GM23338 (cell line): ENCODE data around the gene TMBIM6. TPM values are rescaled to one million over a fixed set of nuclear protein-coding genes. Genes with fewer than 3 reads are reported as not detected.

Experiments used
- ATAC-seq: fragments of 200-7000 bp; cut with Tn5 transposase; 3 replicates; pipeline ENCODE4 v1.9.1; 2020
- DNase-seq: peaks from one replicate; pipeline ENCODE4 v3.0.0-alpha.2; 2015; ENCODE audit warnings: low spot score
- H2AFZ ChIP-seq: fragments of 200-600 bp; sonication (generic); 2 replicates; pipeline ENCODE4 v1.8.0; 2016; ENCODE audit warnings: antibody characterized with exemption, mild to moderate bottlenecking, moderate library complexity
- H3F3A ChIP-seq: fragments of 200-600 bp; sonication (generic); replicated peaks from 2 replicates; pipeline ENCODE4 v1.8.0; 2017; ENCODE audit warnings: antibody characterized with exemption, mixed run types, low read depth
- H3K27ac ChIP-seq: fragments of 200-600 bp; sonication (generic); 2 replicates; pipeline ENCODE4 v1.6.1; 2016; ENCODE audit warnings: low read depth
- H3K27me3 ChIP-seq: fragments of 200-600 bp; sonication (generic); 2 replicates; pipeline ENCODE4 v1.8.0; 2016; ENCODE audit warnings: mild to moderate bottlenecking, mixed run types, moderate library complexity; ENCODE audit not compliant: insufficient read depth
- H3K36me3 ChIP-seq: fragments of 200-600 bp; sonication (generic); 2 replicates; pipeline ENCODE4 v1.8.0; 2016; ENCODE audit warnings: mild to moderate bottlenecking; ENCODE audit not compliant: insufficient read depth
- H3K4me1 ChIP-seq: fragments of 200-600 bp; sonication (generic); 2 replicates; pipeline ENCODE4 v1.8.0; 2016; ENCODE audit warnings: mild to moderate bottlenecking, moderate library complexity; ENCODE audit not compliant: insufficient read depth
- H3K4me2 ChIP-seq: fragments of 200-600 bp; sonication (generic); 2 replicates; pipeline ENCODE4 v1.7.1; 2017; ENCODE audit warnings: mixed run types
- H3K4me3 ChIP-seq: fragments of 200-600 bp; sonication (generic); 2 replicates; pipeline ENCODE4 v1.6.1; 2016; ENCODE audit warnings: mixed run types
- H3K79me2 ChIP-seq: fragments of 200-600 bp; sonication (generic); replicated peaks from 2 replicates; pipeline ENCODE4 v1.8.0; 2017; ENCODE audit warnings: mild to moderate bottlenecking; ENCODE audit not compliant: insufficient read depth
- H3K9me2 ChIP-seq: fragments of 200-600 bp; sonication (generic); 2 replicates; pipeline ENCODE4 v1.8.0; 2017; ENCODE audit not compliant: insufficient read depth
- H4K20me1 ChIP-seq: fragments of 200-600 bp; sonication (generic); replicated peaks from 2 replicates; pipeline ENCODE4 v1.8.0; 2017; ENCODE audit warnings: mild to moderate bottlenecking; ENCODE audit not compliant: insufficient read depth
- H3K27ac Mint-ChIP-seq: 2 replicates; pipeline ENCODE4 v1.8.0; 2020; ENCODE audit warnings: inconsistent platforms, mild to moderate bottlenecking, moderate library complexity, mixed read lengths
- H3K27me3 Mint-ChIP-seq: 3 replicates; pipeline ENCODE4 v1.8.0; 2022; ENCODE audit warnings: low read depth, mild to moderate bottlenecking, moderate library complexity, mixed read lengths, inconsistent platforms; ENCODE audit not compliant: insufficient read depth, poor library complexity
- H3K36me3 Mint-ChIP-seq: 3 replicates; pipeline ENCODE4 v1.8.0; 2021; ENCODE audit warnings: low read depth, mild to moderate bottlenecking, inconsistent platforms, moderate library complexity, mixed read lengths
- H3K4me1 Mint-ChIP-seq: 3 replicates; pipeline ENCODE4 v1.8.0; 2020; ENCODE audit warnings: mild to moderate bottlenecking, inconsistent platforms, mixed read lengths
- H3K4me3 Mint-ChIP-seq: 3 replicates; pipeline ENCODE4 v1.8.0; 2021; ENCODE audit warnings: moderate library complexity, mild to moderate bottlenecking, inconsistent platforms, mixed read lengths
- H3K9me3 Mint-ChIP-seq: 3 replicates; pipeline ENCODE4 v1.8.0; 2020; ENCODE audit warnings: moderate library complexity, mild to moderate bottlenecking, inconsistent platforms, mixed read lengths
- CREB1 ChIP-seq: fragments of 250-450 bp; sonication (Bioruptor Pico); IDR thresholded peaks from 2 replicates; pipeline ENCODE4 v1.5.0; 2020; ENCODE audit warnings: low read depth, mild to moderate bottlenecking, moderate library complexity
- CTCF ChIP-seq, 2 experiments: fragments of 200-600 bp in 1 of 2; sonication (generic) in 1 of 2; conservative IDR thresholded peaks; 2 replicates each; pipeline versions ENCODE4 v1.5.1 to v1.6.1; 2016 to 2017; ENCODE audit warnings: antibody characterized with exemption in 2 of 2, low read depth in 2 of 2, mild to moderate bottlenecking in 2 of 2, moderate library complexity in 1 of 2
- EZH2phosphoT487 ChIP-seq: fragments of 200-600 bp; sonication (generic); IDR thresholded peaks from one replicate; pipeline ENCODE4 v1.8.1; 2018; ENCODE audit warnings: antibody characterized with exemption; ENCODE audit not compliant: unreplicated experiment
- JUNB ChIP-seq: IDR thresholded peaks from one replicate; pipeline ENCODE4 v1.6.1; 2016; ENCODE audit warnings: antibody characterized with exemption; ENCODE audit not compliant: unreplicated experiment
- NANOG ChIP-seq: IDR thresholded peaks from 2 replicates; pipeline ENCODE4 v1.6.1; 2016; ENCODE audit warnings: antibody characterized with exemption, borderline replicate concordance
- POLR2AphosphoS5 ChIP-seq: IDR thresholded peaks from 2 replicates; pipeline ENCODE4 v1.6.1; 2016; ENCODE audit warnings: antibody characterized with exemption, low read depth
- REST ChIP-seq: IDR thresholded peaks from one replicate; pipeline ENCODE4 v1.6.1; 2018; ENCODE audit warnings: antibody characterized with exemption; ENCODE audit not compliant: unreplicated experiment
- ZNF331 ChIP-seq: fragments of 250-450 bp; sonication (Bioruptor Pico); IDR thresholded peaks from 2 replicates; pipeline ENCODE4 v1.5.0; 2020; ENCODE audit warnings: low read depth, mild to moderate bottlenecking, moderate library complexity
- ZNF462 ChIP-seq: fragments of 250-450 bp; sonication (Bioruptor Pico); IDR thresholded peaks from 2 replicates; pipeline ENCODE4 v1.5.0; 2020; ENCODE audit warnings: mild to moderate bottlenecking, moderate library complexity
- polyA plus RNA-seq: library from polyadenylated mRNA; unstranded; fragments of >200 nt; fragmentation: Nextera tagmentation; extraction: Ambion mirVana; gene quantifications from 2 replicates; pipeline ENCODE4 v1.2.1, GENCODE V29; 2016
- total RNA-seq: library from RNA; depleted of rRNA; stranded (reverse); fragments of >200 nt; shearing (Covaris generic); gene quantifications from 2 replicates; pipeline ENCODE4 v1.2.3, GENCODE V29; 2014

The TMBIM6 gene
- total and polyA plus RNA-seq, 2 experiments from 2014 or later: 245 to 349 TPM

DNA sequence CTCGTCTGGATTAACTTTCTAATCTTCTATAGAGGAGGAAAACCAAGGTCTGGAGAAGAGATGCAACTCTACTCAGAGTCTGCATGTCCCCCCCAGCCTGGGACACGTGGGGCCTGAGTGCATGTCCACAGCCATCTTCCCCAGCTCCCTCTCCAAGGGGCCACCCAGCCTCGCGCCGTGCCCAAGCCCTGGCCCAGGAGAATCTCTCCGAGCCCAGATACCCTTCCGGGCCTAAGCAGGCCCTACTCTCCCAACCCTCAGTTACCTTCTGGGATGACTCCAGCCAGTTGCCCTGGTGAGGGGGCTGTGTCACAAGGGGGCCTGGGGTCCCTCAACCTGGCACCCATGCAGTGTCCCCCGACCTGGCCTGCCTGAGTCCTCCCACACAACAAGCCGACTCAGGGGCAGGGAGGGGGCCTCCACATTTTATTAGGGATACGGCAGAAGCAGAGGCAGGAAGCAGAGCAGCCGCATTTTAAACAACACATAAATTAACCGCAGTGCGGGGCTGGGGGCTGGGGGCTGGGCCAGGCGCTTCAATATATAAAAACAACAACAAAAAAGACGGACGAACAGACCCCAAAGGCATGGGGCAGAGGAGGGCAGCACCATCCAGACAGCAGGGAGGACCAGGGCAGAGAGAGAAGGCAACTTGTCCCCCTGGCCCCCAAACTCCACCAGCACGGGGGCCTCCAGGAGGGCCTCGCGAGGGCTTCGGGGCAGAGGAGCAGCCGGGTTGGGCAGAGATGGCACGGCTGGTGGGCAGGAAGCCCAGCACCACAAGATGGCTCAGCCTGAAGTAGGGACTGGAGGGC, 49.6 kb downstream of the TMBIM6 start (continued):
- TF ChIP-seq REST: no peak
- TF ChIP-seq ZNF462: no peak
- TF ChIP-seq ZNF331 (CRISPR knock-in tag): no peak

DNA sequence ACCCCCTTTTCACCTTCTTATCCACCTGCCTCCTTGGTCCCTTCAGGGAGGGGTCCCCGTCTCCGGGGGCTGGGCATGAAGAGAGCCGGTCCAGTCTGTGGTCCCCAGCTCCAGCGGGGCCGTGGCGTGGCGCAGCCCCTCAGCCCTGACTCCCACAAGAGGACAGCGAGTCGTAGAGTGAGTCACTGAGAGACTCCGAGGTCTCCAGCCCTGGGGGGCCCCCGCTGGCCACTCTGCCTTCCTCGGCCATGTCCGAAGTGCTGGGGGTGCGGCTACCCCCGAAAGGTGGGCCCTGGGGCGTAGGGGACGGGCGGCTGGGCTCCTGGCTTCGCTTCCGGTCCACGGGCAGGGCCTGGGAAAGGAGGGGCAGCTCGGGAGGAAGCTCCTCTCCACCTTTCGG, 50.3 kb downstream of the TMBIM6 start:
- no peak overlapping the region for H3K27ac Mint-ChIP-seq
- Histone ChIP-seq H3K36me3 (no peaks in the 10 kb centered on the region), H3K9me2 (0 out of 2 replicates have a peak, but pooled peaks cover 4% of the 10 kb centered on the region)

More for the DNA sequence above, 50.3 kb downstream of the TMBIM6 start:
- H3F3A ChIP-seq: no peaks in the 10 kb centered on the region
- H3K4me3 ChIP-seq: no peak overlapping the region
- no peak for DNase-seq
- no peaks in the 10 kb centered on the region for H4K20me1 ChIP-seq
- Mint-ChIP-seq H3K27me3 (peaks cover 12% of the 10 kb centered on the region), H3K4me3 (no peak overlapping the region), H3K9me3 (peaks cover 7% of the 10 kb centered on the region), H3K36me3 (peaks cover 9% of the 10 kb centered on the region; the same call in 1 of the 3 replicates), H3K4me1 (peaks cover 19% of the 10 kb centered on the region)
- H3K79me2 ChIP-seq: no peaks in the 10 kb centered on the region
- peaks cover 9% of the 10 kb centered on the region; the same call in 1 of the 2 replicates for H3K4me1 ChIP-seq
- H3K27me3 ChIP-seq: no peaks in the 10 kb centered on the region
- H2AFZ ChIP-seq: no peak overlapping the region
- H3K27ac ChIP-seq: no peak overlapping the region; the same call in 1 of the 2 replicates
- H3K4me2 ChIP-seq: no peak overlapping the region
- no peak for ATAC-seq
- TF ChIP-seq CREB1 (CRISPR knock-in tag) (no peak), ZNF331 (CRISPR knock-in tag) (no peak), JUNB (no peak), POLR2AphosphoS5 (no peak), CTCF (conservative IDR thresholded peaks at IDR 0.05; ENCODE audit: low read depth in 2 of 2) (no peak), EZH2phosphoT487 (no peak), NANOG (no peak)
